HG03280 (cell line): ENCODE data around the gene PERM1.
"Not testable (repeated sequence)": the region's sequence is repeated elsewhere in the genome, so short reads cannot be mapped to it uniquely, and the experiment has no call there.

ENCODE experiments used
- ATAC-seq: cut with Tn5 transposase; IDR thresholded peaks from one replicate; pipeline ENCODE4 v1.9.1; 2021; ENCODE audit warnings: mild to moderate bottlenecking, moderate library complexity; ENCODE audit not compliant: unreplicated experiment

Gene PERM1

DNA sequence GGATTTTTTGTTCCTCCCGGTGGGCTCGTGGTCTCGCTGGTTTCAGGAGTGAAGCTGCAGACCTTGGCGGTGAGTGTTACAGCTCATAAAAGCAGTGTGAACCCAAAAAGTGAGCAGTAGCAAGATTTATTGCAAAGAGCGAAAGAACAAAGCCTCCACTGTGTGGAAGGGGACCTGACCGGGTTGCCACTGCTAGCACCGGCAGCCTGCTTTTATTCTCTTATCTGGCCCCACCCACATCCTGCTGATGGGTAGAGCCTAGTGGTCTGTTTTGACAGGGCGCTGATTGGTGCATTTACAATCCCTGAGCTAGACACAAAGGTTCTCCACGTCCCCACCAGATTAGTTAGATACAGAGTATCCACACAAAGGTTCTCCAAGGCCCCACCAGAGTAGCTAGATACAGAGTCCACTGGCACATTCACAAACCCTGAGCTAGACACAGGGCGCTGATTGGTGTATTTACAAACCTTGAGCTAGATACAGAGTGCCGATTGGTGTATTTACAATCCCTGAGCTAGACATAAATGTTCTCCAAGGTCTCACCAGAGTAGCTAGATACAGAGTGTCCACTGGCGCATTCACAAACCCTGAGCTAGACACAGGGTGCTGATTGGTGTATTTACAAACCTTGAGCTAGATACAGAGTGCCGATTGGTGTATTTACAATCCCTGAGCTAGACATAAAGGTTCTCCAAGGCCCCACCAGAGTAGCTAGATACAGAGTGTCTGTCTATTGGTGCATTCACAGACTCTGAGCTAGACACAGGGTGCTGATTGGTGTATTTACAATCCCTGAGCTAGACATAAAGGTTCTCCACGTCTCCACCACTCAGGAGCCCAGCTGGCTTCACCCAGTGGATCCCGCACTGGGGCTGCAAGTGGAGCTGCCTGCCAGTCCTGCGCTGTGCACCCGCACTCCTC lies 35.8 kb upstream of the PERM1 start:
- not testable (repeated sequence) for ATAC-seq

DNA sequence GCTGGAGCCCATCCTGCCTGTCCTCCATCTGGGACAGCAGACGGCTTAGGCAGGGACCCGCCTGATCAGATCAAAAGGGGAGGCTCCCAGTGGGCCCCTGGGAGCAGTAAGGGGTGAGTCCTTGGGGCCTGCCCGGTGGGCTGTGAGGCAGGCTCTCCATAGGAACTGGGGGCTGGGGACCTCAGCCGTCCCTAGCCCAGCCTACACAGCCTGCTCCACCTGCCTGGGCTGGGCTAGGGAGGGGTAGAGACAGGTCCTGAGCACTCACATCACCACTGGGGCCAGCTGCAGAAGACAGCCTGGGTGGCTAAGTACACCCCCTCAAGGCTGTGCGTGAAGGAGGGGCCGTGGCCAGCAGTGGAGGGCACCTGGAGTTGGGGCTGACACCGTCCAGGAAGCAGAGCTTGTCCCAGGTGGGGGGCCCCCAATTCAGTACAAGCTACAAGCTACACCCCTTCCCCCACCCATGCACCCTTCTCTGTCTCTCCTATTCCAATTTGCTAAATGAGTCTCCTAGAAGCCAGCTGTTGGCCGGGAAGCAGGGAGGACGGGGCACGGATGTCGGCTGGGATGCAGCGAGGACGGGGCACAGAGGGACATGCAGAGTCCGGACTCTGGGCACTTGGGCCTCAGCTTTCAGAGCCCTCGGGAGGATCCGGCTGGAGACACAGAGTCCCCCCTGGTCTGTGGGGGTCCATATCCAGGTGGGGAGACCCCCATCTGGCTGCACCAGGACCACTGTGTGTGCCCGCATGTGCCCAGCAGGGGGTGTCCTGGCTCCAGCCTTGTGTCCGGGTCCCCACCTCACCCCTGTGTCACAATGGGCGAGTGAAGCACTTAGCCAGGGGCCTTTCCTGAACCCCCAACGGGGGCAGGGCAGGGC lies 33.1 kb upstream of the PERM1 start:
- no peak for ATAC-seq

DNA sequence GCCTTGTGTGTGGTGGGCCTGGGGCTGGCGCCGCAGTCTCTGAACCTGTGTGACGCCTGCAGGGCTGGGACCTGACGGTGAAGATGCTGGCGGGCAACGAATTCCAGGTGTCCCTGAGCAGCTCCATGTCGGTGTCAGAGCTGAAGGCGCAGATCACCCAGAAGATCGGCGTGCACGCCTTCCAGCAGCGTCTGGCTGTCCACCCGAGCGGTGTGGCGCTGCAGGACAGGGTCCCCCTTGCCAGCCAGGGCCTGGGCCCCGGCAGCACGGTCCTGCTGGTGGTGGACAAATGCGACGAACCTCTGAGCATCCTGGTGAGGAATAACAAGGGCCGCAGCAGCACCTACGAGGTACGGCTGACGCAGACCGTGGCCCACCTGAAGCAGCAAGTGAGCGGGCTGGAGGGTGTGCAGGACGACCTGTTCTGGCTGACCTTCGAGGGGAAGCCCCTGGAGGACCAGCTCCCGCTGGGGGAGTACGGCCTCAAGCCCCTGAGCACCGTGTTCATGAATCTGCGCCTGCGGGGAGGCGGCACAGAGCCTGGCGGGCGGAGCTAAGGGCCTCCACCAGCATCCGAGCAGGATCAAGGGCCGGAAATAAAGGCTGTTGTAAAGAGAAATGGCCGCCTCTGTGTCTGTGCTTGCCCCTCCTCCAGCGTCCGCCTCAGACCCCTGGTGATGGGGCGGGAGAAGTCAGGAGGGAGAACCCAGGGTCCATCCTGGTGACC lies 32.2 kb upstream of the PERM1 start:
- ATAC-seq = no peak

DNA sequence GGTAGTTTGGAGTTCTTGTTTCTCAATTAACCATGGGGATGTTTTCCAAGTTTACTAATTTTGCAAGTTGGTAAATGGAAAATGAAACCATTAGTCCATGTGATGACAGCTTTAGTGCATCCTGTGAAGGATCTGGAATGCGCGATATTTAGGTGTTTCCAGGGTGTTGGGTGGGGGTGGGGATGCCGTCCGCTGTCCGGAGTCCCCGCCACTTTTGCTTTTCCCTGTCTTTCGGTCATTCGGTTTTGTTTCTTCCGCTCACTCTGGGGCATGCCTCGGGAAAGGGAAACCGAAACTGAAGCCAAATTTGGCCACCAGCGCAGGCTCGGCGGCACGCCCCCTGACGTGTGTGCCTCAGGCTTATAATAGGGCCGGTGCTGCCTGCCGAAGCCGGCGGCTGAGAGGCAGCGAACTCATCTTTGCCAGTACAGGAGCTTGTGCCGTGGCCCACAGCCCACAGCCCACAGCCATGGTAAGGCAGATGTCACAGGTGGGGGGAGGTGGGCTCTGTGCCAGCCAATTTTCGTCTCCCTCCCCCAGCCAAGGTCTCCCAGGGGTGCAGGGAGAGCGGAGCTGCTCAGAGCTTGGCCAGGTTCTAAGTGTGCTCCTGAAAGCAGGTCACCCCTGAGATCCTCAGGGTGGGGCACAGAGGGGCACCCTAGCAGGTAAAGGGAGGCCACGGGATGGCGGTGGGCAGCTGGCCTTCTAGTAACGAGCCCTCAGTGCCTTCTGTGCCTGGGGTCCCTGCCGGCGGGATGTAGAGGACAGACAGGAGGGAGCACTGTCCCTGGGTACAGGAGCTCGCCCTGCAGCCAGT lies 31.4 kb upstream of the PERM1 start, which contains the start of gene ISG15:
TSS of gene ISG15 (plus strand) at position 393 of the 817 bp plus-strand sequence. CDS start at position 470, 77 bp downstream.
- ATAC-seq = peak; percentile 86

DNA sequence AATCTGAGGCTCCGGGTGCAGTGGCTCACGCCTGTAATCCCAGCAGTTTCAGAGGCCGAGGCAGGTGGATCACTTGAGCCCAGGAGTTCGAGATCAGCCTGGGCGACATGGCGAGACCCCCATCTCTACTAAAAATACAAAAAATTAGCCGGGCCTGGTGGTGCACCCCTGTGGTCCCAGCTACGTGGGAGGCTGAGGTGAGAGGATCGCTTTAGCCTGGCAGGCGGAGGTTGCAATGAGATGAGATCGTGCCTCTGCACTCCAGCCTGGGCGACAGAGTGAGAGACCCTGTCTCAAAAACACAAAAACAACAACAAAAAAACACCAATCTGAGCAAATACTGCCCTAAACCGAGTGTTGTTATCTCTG lies 30.8 kb upstream of the PERM1 start:
- ATAC-seq = peak; percentile 4

DNA sequence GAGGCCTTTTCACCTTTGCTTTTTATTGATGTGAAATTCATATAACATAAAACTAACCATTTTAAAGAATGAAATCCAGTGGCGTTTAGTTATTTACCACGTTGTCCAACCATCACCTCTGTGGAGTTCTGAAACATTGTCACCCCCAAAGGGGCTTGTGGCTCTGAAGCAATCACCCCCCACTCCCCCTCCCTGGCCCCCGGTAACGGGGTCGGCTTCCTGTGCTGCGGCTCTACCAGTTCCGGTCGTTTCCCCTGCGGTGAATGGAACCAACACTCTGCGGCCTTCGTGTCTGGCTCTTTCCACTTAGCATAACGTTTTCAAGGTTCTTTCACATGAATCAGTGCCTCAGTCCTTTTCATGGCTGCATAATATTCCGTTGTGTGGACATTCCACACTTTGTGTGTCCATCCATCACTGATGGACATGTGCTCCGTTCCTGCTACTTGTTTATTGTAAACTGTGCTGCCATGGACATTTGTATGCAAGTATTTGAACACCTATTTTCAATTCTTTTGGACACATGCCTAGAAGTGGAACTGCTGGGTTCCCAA lies 29.6 kb upstream of the PERM1 start:
- ATAC-seq = no peak

DNA sequence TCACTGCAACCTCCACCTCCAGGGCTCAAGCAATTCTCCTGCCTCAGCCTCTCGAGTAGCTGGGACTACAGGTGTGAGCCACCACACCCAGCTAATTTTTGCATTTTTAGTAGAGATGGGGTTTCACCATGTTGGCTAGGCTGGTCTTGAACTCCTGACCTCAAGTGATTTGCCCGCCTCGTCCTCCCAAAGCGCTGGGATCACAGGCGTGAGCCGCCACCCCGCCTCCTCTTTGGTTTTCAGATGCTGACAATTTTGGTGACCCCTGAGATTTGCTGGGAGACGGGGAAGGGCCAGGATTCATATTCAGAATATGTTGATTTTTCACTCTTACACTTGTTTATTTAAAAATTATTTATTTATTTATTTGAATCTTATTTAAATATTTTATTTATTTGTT lies 28.2 kb upstream of the PERM1 start:
- not testable (repeated sequence) for ATAC-seq

DNA sequence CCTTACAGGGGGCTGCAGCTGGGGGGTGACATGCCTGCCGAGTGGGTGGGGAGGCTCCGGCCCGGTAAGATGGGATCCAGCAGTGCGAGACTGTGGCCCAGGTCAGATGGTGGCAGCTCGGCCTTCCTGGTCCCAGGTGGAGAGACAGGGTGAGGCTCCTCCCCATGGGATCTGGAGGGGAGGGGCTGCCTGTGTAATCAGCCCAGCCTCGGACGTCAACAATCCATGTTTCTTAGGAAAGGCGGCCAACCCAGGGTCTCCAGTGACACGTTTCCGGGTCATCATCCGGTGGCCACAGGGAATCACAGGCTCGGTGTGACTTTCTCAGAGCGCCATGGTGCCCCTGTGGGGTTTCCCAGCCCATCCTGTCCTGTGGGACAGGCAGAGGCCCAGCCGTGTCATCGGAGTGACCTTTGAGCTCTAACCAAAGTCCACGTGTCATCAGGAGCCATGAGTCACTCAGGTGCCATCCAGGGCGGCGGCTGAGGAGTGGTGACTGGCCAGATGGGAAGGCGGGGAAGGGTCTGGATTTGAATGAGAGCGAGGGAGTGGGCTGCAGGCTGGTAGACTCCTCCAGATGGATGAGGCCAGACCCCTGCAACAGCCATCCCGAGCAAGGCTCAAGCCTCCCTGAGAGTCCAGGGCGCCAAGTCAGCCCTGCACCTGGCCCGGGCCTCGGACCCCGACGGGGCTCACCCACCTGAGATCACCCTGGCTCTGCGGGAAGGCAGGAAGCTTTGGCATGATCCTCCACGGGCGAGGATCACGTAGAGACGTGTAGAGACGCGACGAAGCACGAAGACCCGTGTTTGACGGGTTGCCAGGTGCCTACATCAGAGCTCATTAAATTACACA lies 24.6 kb upstream of the PERM1 start:
- no peak for ATAC-seq

DNA sequence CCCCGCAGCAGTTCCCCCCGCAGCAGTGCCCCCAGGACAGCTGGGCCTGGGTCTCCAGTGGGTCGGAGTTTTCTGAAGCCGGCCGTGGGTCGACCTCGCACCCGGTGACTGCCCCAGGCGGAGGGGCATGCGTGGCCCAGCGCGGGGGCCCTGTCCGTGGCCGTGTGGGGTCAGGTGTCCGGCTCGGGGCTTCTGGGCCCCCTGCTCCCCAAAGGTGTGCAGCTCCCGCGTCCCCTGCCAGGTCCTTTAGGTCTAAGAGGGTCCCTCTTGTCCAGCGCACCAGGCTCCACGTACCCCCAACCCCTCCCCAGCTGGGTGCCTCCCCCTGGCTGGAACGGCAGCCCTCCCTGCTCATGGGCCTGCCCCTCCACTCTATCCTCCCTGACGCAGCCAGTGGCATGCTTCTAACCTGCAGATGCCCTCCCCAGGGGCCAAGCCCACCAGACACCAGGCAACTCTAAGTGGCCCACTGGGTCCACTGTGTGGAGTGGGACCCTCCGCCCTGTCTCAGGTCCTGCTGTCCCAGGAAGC lies 23.9 kb upstream of the PERM1 start:
- ATAC-seq = no peak

DNA sequence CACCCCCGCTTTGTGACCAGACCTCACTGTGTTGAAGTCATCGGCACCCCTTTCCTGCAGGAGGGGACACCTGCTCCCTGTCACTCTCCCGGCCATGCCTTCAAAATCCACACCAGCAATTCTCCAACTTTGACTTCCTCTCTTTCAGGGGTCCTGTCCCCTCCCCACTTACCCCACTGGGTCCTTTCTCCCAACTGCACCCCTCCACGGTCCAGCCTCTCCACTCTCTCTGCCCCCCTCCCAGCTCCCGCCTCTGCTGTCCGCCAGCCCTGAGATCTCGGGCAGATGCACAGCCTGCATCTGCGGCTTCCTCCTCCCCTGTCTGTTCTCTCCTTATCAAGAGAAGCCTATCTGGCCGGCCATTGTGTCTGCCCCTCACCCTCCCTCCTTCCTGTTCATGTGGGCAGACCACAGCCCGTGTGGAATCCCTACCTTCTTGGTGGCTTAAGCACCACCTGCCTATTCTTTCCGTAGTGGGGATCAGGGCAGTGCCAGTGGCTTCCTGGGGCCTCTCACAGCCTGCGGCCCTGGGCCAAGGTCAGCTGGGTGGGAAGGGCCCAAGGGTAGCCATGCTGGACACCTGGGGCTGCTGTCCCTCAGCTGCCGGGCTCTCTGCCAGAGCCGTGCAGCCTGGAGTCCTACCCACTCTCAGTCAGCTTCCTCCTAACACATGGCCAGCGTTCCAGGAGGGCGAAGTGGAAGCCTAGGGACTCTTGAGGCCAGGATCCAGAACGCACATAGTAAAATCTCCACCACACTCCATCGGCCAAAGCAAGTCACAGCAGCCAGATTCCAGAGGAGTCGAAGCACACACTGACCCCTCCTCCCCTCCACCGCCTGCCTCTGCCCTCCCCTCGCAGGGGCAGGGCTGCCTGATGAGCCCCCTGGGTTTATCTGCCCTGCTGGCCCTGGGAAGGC lies 23.1 kb upstream of the PERM1 start:
- no peak for ATAC-seq

DNA sequence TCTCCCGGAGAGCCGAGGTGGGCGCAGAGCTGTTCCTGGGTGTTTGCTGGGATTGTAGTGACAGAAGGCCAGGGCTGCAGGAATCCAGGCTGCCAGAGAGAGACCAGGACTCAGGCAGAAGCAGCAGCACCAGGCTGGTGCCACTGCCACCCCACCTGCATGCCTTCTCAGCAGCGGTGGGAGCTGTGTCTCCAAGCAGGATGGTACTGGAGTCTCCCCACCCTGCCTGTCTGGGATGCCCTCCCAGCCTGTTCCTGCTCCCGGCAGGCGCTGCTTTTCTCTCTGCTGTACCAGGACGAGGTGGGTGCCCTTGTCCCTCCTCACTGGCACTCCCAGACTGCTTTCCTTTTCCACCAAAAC lies 22.5 kb upstream of the PERM1 start:
- ATAC-seq = no peak

DNA sequence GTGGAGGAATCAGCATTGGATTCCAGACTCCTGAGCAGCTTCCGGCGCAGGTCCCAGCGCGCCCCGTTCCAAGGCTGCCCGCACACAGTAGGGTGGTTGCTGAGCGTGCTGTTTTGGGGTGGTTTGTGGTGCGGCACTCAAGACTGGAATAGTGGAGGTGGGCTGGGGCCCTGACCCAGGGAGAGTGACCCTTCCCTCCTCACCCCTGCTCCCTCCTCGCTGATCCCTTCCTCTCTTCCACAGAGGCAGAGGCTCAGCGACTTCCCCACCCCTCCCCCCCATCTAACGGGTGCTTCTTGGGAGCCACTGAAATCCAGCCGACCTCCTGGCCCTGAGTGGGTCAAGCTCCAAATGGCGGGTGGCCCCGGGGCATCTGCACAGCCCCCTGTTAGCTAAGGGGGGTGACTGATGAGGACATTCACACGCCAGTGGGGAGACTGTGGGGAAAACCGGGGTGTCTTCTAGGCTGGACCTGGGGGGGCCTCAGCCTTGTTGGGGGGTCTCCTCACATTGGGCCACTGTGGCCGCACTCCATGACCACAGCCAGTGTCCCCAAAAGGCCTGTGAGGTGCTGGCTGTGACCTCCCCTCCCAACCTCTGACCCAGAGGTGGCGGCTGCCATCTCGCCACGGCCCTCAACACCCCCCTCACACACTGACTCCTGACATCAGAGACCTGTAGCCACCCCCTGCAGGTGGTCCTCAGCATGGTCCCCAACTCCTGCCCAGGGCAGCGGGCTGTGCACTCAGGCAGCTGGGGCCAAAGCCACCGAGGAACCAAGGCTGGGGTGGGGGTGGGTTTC lies 21.9 kb upstream of the PERM1 start:
- no peak for ATAC-seq

DNA sequence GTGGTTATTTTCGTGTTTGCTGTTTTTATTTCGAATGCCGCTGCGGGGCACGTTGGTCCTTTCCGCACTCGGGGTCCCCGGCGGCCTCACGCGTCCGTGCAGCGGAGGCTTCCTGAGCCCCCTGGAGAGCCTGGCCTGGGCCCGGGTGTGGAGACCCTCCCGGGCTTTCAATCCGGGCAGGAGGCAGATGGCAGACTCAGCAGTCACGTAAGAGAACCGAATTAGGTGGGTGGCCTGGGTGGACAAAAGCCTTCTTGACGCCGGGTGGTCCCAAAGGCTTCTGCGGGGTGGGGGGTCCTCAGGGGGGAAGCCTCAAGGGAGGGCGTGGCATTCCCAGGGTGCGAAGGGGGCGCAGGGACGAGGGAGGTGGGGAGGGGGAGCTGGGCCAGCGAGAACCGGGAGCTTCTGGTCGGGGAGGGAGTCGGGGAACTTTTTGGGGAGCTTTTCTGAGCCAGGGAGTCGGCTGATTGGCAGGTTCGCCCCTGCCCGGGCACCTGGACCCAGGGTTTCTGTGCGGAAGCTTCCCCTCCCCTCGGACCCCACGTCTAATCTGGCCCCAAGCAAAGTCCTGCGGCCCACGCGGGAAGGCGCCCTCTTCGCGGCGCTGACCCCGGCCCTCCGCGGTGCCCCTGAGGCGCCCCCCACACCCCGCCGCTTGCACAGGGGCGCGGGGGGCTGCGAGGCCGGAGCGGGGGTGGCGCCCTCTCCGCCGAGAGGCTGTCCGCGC lies 19.3 kb upstream of the PERM1 start:
- ATAC-seq = no peak

DNA sequence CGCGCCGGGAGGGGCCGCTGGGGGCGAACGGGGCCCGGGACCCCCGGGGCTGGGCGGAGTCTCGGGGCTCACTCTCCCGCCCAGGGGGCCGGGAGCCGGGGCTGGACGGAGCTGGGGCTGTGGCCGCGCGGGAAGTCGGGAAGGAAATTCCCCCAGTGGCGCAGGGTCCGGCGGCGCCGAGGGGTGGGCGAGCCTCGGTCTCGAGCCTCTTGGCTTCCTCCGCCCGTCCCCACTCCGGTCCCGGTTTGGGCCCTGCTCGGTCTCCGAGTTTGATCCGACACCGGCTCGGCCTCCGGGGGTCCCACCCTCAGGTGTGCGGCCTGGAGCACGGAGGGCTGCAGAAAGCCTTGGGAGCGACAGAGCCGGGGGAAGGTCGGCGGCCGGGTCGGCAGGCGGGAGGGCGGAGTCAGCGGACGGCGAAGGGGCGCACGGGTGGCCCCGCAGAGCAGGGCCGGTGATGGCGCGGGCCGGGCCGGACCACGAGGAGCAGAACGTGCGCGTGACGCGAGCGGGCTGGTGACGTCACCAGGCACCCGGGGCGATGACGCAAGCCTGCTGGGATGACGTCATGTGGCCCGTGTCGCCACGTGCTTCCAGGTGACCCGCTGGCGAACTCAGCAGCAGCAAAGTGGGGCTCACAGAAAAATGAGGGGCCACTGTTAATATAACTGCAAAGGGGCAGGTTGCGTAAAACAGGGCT lies 18.6 kb upstream of the PERM1 start:
- no peak for ATAC-seq

DNA sequence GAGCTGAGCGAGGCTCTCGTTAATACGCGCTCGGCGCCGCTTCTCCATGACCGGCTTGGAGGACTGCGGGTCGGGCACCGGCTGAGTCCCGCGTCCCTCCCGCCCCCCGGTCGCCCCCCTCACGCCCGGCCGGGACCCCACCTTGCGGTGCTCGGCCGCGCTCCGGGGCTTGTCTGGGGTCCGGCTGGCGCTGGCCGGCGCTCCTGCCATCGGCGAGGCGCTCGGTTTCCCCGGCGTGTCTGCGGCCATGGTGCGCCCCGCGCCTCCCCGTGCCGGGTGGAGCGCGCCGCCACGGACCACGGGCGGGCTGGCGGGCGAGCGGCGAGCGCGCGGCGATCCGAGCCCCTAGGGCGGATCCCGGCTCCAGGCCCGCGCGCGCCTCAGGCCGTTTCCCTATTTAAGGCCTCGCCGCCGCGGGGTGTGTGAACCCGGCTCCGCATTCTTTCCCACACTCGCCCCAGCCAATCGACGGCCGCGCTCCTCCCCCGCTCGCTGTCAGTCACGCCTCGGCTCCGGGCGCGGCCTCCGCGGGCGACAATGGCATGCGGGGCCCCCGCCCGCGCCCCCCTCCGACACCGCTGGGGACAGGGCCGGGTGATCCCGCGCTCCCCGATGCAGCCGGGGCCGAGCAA lies 17.9 kb upstream of the PERM1 start, which contains the start of gene HES4:
TSS of gene HES4 (minus strand) at position 373 of the 632 bp plus-strand sequence. CDS start at position 249, 124 bp downstream.
- peak; percentile 31 for ATAC-seq
